Bronchial epithelial cell (primary cell): ENCODE data around the gene CDK10. TPM values are rescaled to one million over a fixed set of nuclear protein-coding genes. Genes with fewer than 3 reads are reported as not detected.
"Not testable (repeated sequence)": the region's sequence is repeated elsewhere in the genome, so short reads cannot be mapped to it uniquely, and the experiment has no call there.

Source experiments
- DNase-seq: peaks from one replicate; pipeline ENCODE4 v3.0.0-alpha.2; 2010; ENCODE audit warnings: low read depth
- FAIRE-seq: peaks from 2 replicates; lab custom pipeline; 2011; peaks lifted over from hg19 to GRCh38; lab: Jason Lieb, UNC
- H3K27me3 ChIP-seq: 2 replicates; pipeline ENCODE4 v1.5.1; 2011; ENCODE audit warnings: low read length; ENCODE audit not compliant: control insufficient read depth, insufficient read depth
- H3K36me3 ChIP-seq: 2 replicates; pipeline ENCODE4 v1.5.1; 2011; ENCODE audit warnings: low read length; ENCODE audit not compliant: control insufficient read depth, insufficient read depth
- H3K4me3 ChIP-seq: 2 replicates; pipeline ENCODE4 v1.5.1; 2011; ENCODE audit warnings: mild to moderate bottlenecking, low read depth, low read length, control low read depth
- total RNA-seq: library from RNA; depleted of rRNA; stranded (reverse); fragments of >200 nt; gene quantifications from 2 replicates; pipeline ENCODE4 v1.2.1, GENCODE V29; 2014
- TF ChIP-seq, protein P1 (sequence below): IDR thresholded peaks from 2 replicates; pipeline ENCODE4 v1.5.1; 2011; ENCODE audit warnings: mild to moderate bottlenecking, moderate library complexity, low read length, control low read depth, inconsistent platforms; ENCODE audit not compliant: insufficient read depth, severe bottlenecking

The CDK10 gene
- total RNA-seq, 1 donor from 2014 or later, result 280 TPM

DNA sequence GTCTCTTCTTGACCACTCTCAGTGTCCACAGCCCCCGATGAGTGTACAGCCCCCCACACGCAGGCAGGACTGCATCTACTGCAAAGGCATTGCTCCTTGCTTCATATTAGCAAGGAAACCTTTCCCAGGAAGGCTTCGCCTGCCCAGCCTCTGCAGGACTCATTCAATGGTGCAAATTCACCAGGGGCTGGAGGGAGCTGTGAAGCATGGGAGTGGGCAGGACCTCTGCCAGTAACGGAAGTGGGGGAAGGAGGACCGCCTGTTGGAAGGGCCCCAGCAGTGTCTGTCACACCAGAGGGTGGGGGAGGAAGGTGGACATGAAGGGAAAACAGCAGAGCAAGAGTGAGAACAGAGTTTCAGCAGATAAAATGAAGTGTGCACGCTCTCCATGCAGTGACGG, 26.3 kb upstream of the CDK10 start:
- DNase-seq (no peak), FAIRE-seq (no peak)
- TF ChIP-seq, protein P1, sequence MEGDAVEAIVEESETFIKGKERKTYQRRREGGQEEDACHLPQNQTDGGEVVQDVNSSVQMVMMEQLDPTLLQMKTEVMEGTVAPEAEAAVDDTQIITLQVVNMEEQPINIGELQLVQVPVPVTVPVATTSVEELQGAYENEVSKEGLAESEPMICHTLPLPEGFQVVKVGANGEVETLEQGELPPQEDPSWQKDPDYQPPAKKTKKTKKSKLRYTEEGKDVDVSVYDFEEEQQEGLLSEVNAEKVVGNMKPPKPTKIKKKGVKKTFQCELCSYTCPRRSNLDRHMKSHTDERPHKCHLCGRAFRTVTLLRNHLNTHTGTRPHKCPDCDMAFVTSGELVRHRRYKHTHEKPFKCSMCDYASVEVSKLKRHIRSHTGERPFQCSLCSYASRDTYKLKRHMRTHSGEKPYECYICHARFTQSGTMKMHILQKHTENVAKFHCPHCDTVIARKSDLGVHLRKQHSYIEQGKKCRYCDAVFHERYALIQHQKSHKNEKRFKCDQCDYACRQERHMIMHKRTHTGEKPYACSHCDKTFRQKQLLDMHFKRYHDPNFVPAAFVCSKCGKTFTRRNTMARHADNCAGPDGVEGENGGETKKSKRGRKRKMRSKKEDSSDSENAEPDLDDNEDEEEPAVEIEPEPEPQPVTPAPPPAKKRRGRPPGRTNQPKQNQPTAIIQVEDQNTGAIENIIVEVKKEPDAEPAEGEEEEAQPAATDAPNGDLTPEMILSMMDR, result no peak
- peaks cover 5% of the 10 kb centered on the region for H3K36me3 ChIP-seq
- H3K27me3 ChIP-seq, result no peaks in the 10 kb centered on the region
- no peak overlapping the region for H3K4me3 ChIP-seq

- H3K27me3 ChIP-seq, result no peaks in the 10 kb centered on the region
- H3K36me3 ChIP-seq, result peaks cover 3% of the 10 kb centered on the region
- TF ChIP-seq, protein P1, result no peak
- H3K4me3 ChIP-seq, result no peak overlapping the region
- FAIRE-seq, result no peak
- DNase-seq, result no peak
Observed at GRCh38 chr16:89661215-89661614, 25.3 kb upstream of the CDK10 start.

DNA sequence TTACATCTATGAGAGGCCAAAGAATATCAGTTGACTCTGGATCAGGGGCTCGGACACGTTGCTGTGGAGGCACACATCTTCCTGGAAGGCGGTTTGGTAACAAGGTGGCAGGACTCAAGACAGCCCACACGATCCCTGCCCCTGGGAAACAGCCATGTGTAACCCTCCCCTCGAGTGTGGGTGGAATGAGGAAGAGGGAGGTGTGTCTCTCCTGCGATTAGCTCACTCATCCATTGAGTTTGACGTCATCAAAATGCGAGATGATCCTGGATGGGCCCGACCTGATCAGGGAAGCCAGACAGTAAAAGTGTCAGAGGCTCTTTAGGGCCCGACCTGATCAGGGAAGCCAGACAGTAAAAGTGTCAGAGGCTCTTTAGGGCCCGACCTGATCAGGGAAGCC, 22.3 kb upstream of the CDK10 start:
- H3K4me3 ChIP-seq, FAIRE-seq, H3K36me3 ChIP-seq, H3K27me3 ChIP-seq, DNase-seq: not testable (repeated sequence)

DNA sequence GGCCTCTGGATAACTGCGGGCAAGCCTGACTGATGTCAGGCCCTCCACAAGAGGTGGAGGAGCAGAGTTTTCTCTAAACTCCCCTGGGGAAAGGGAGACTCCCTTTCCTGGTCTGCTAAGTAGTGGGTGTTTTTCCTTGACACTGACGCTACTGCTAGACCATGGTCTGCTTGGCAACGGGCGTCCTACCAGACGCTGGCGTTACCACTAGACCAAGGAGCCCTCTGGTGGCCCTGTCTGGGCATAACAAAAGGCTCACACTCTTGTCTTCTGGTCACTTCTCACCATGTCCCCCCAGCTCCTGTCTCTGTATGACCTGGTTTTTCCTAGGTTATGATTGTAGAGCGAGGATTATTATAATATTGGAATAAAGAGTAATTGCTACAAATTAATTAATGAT, 19.5 kb upstream of the CDK10 start:
- not testable (repeated sequence) for FAIRE-seq, H3K27me3 ChIP-seq, H3K36me3 ChIP-seq, DNase-seq, H3K4me3 ChIP-seq
- TF ChIP-seq, protein P1, result peak; percentile 37

GRCh38 chr16:89667633-89668032, 18.9 kb upstream of the CDK10 start:
- no peak for DNase-seq
- no peak for FAIRE-seq
- Histone ChIP-seq H3K4me3 (no peak overlapping the region), H3K36me3 (peaks cover 2% of the 10 kb centered on the region), H3K27me3 (no peaks in the 10 kb centered on the region)
- TF ChIP-seq, protein P1, result no peak

DNA sequence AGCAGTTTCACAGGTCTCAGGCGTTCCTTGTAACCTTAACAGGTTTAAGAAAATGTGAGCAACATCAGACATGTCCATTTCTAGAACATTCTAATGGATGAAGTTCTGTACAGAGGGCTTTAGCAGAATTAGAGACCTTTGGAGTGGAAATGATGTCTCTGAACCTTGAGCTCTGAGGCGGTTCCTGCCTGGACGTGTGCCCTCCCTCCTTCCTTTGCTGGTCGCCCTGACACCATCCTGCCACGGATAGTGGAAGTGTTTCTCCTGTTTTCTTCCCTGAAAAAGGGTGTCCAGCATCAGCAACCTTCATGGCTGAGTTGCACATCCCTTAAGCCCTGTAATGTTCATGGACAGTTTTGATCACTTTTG, 17.7 kb upstream of the CDK10 start:
- H3K4me3 ChIP-seq, result peak overlapping the region; percentile 32
- H3K36me3 ChIP-seq, result no peaks in the 10 kb centered on the region
- no peaks in the 10 kb centered on the region for H3K27me3 ChIP-seq
- FAIRE-seq (no peak), DNase-seq (no peak)
- TF ChIP-seq, protein P1, result no peak
